HepG2 (cell line): Measurements from ENCODE around the gene FUT1. TPM values are rescaled to one million over a fixed set of nuclear protein-coding genes. Genes with fewer than 3 reads are reported as not detected.

Source experiments
- ARID3A ChIP-seq: IDR thresholded peaks from 2 replicates; pipeline ENCODE4 v1.6.1; 2012; ENCODE audit warnings: low read depth, low read length, improper control_type of control experiment
- FOXP1 ChIP-seq, 2 experiments: fragments of 450-650 bp in 1 of 2; IDR thresholded peaks; 2 replicates each; pipeline ENCODE4 v1.6.1; 2017 to 2018; ENCODE audit warnings: antibody characterized with exemption in 1 of 2
- GATAD2A ChIP-seq: IDR thresholded peaks from 2 replicates; pipeline ENCODE4 v1.6.1; 2016
- HNF4G ChIP-seq, 2 experiments: sonication (generic) in 1 of 2; formaldehyde crosslinking in 1 of 2; IDR thresholded peaks; 2 replicates each; pipeline versions ENCODE4 v1.4.0 to v1.6.1; 2011 to 2020; ENCODE audit warnings: borderline replicate concordance in 2 of 2, low read depth in 2 of 2, mild to moderate bottlenecking in 2 of 2, low read length in 1 of 2, missing genetic modification reagents in 1 of 2, moderate library complexity in 1 of 2
- MED1 ChIP-seq: sonication (generic); formaldehyde crosslinking; IDR thresholded peaks from 2 replicates; pipeline ENCODE4 v1.4.0; 2020; ENCODE audit warnings: missing genetic modification reagents
- NFRKB ChIP-seq: fragments of 450-650 bp; IDR thresholded peaks from 2 replicates; pipeline ENCODE4 v1.6.1; 2017
- NFYB ChIP-seq: sonication (generic); formaldehyde crosslinking; IDR thresholded peaks from 2 replicates; pipeline ENCODE4 v1.4.0; 2020; ENCODE audit warnings: missing genetic modification reagents
- NONO ChIP-seq, 2 experiments: fragments of 450-650 bp in 1 of 2; sonication (generic) in 1 of 2; formaldehyde crosslinking in 1 of 2; IDR thresholded peaks in 1 of 2; conservative IDR thresholded peaks in 1 of 2; 2 replicates each; pipeline versions ENCODE4 v1.6.1 to v1.8.0; 2017 to 2022; ENCODE audit warnings: mild to moderate bottlenecking in 1 of 2, missing genetic modification reagents in 1 of 2, moderate library complexity in 1 of 2
- NR2F6 ChIP-seq, 2 experiments: IDR thresholded peaks; 2 replicates each; pipeline ENCODE4 v1.6.1; 2016; ENCODE audit warnings: antibody characterized with exemption in 1 of 2, mild to moderate bottlenecking in 1 of 2
- RERE ChIP-seq: IDR thresholded peaks from 2 replicates; pipeline ENCODE4 v1.6.1; 2016; ENCODE audit warnings: low read depth, missing genetic modification reagents, missing compliant biosample characterization
- SATB2 ChIP-seq: sonication (generic); formaldehyde crosslinking; IDR thresholded peaks from 2 replicates; pipeline ENCODE4 v1.5.0; 2020; ENCODE audit warnings: missing genetic modification reagents
- SIX4 ChIP-seq: sonication (generic); formaldehyde crosslinking; IDR thresholded peaks from 2 replicates; pipeline ENCODE4 v1.4.0; 2020; ENCODE audit warnings: missing genetic modification reagents
- SMC3 ChIP-seq: IDR thresholded peaks from 2 replicates; pipeline ENCODE4 v1.6.1; 2011; ENCODE audit warnings: low read length, improper control_type of control experiment
- SOX6 ChIP-seq, 2 experiments: fragments of 450-650 bp in 1 of 2; sonication (generic) in 1 of 2; formaldehyde crosslinking in 1 of 2; IDR thresholded peaks; 2 replicates each; pipeline versions ENCODE4 v1.4.0 to v1.6.1; 2017 to 2020; ENCODE audit warnings: antibody characterized with exemption in 1 of 2, mild to moderate bottlenecking in 1 of 2, missing genetic modification reagents in 1 of 2
- TCF12 ChIP-seq, 2 experiments: fragments of 450-650 bp in 1 of 2; sonication (generic) in 1 of 2; formaldehyde crosslinking in 1 of 2; IDR thresholded peaks; 2 replicates each; pipeline versions ENCODE4 v1.6.1 to v1.8.0; 2017 to 2022; ENCODE audit warnings: antibody characterized with exemption in 1 of 2, mild to moderate bottlenecking in 1 of 2, missing genetic modification reagents in 1 of 2, moderate library complexity in 1 of 2
- YY1 ChIP-seq: IDR thresholded peaks from 2 replicates; pipeline ENCODE4 v1.6.1; 2011; ENCODE audit warnings: low read length, low read depth, moderate library complexity, mild to moderate bottlenecking; ENCODE audit not compliant: insufficient read depth, insufficient replicate concordance
- ZBTB3 ChIP-seq: sonication (generic); formaldehyde crosslinking; IDR thresholded peaks from 2 replicates; pipeline ENCODE4 v1.4.0; 2020; ENCODE audit warnings: low read depth, mild to moderate bottlenecking, moderate library complexity, missing genetic modification reagents, borderline replicate concordance
- ZFP1 ChIP-seq: IDR thresholded peaks from 2 replicates; pipeline ENCODE4 v1.6.1; 2016
- ZNF121 ChIP-seq: sonication (generic); formaldehyde crosslinking; IDR thresholded peaks from 2 replicates; pipeline ENCODE4 v1.5.0; 2020; ENCODE audit warnings: mild to moderate bottlenecking, missing genetic modification reagents
- ZNF282 ChIP-seq: fragments of 450-650 bp; IDR thresholded peaks from 2 replicates; pipeline ENCODE4 v1.6.1; 2018; ENCODE audit not compliant: partially characterized antibody
- ZNF510 ChIP-seq: sonication (generic); formaldehyde crosslinking; IDR thresholded peaks from 2 replicates; pipeline ENCODE4 v1.4.0; 2020; ENCODE audit warnings: low read depth, mild to moderate bottlenecking, missing genetic modification reagents
- ZNF562 ChIP-seq: sonication (generic); formaldehyde crosslinking; IDR thresholded peaks from 2 replicates; pipeline ENCODE4 v1.8.0; 2022; ENCODE audit warnings: missing genetic modification reagents, borderline replicate concordance
- polyA plus RNA-seq, 8 experiments: library from polyadenylated mRNA; depleted of rRNA in 3 of 8; stranded (reverse) in 7 of 8; unstranded in 1 of 8; fragments of >200 nt; fragmentation: Illumina TruSeq in 4 of 8; extraction: Trizol in 4 of 8; gene quantifications; 2 replicates each; pipeline versions ENCODE4 v1.2.1 to v1.2.3, GENCODE V29; 2011 to 2016; ENCODE audit warnings: low read depth in 4 of 8, missing spikeins in 1 of 8, mixed read lengths in 1 of 8; ENCODE audit not compliant: insufficient read depth in 1 of 8
- total RNA-seq, 5 experiments: library from RNA; depleted of rRNA; stranded (reverse); fragments of >200 nt; fragmentation: Illumina TruSeq; extraction: Trizol; gene quantifications; 2 replicates each; pipeline ENCODE4 v1.2.3, GENCODE V29; 2016; ENCODE audit warnings: low read depth in 1 of 5

The FUT1 gene
- total and polyA plus RNA-seq, 2 of the 13 experiments (the other 11 are each of a cell fraction or from before 2014, with no cell fraction given): 0.07 to 1.1 TPM

- no peak for TF ChIP-seq ARID3A
- TF ChIP-seq SOX6 (IDR thresholded peaks at IDR 0.05): no peak
- TF ChIP-seq SOX6 (CRISPR knock-in tag; IDR thresholded peaks at IDR 0.05): 0 out of 2 replicates have a peak, but pooled peaks have one; percentile 23
- peak; percentile 47; the same call in 1 of the 2 replicates for TF ChIP-seq ZNF121
- peak; percentile 18 for TF ChIP-seq RERE
- TF ChIP-seq ZNF282: no peak
- TF ChIP-seq MED1: peak; percentile 46; the same call in 1 of the 2 replicates
- TF ChIP-seq ZBTB3 (CRISPR knock-in tag): no peak
- no peak for TF ChIP-seq NFRKB
- TF ChIP-seq SMC3: peak; percentile 15; the same call in 1 of the 2 replicates
- no peak for TF ChIP-seq SATB2
- peak; percentile 95 for TF ChIP-seq ZNF562
- TF ChIP-seq NFYB (CRISPR knock-in tag): no peak
- no peak for TF ChIP-seq GATAD2A (CRISPR knock-in tag)
- TF ChIP-seq FOXP1 (IDR thresholded peaks at IDR 0.05): no peak
- no peak for TF ChIP-seq FOXP1 (CRISPR knock-in tag; IDR thresholded peaks at IDR 0.05)
- TF ChIP-seq ZFP1: no peak
- TF ChIP-seq NR2F6 (IDR thresholded peaks at IDR 0.05): no peak
- TF ChIP-seq NR2F6 (CRISPR knock-in tag; IDR thresholded peaks at IDR 0.05): no peak
- TF ChIP-seq HNF4G (IDR thresholded peaks at IDR 0.05; ENCODE audit: borderline replicate concordance, low read depth, low read length): peak; percentile 4; the same call in 1 of the 2 replicates
- no peak for TF ChIP-seq HNF4G (CRISPR knock-in tag; IDR thresholded peaks at IDR 0.05; ENCODE audit: borderline replicate concordance, low read depth)
- no peak for TF ChIP-seq TCF12 (IDR thresholded peaks at IDR 0.05)
- no peak for TF ChIP-seq TCF12 (CRISPR knock-in tag; IDR thresholded peaks at IDR 0.05)
- TF ChIP-seq NONO (IDR thresholded peaks at IDR 0.05): no peak
- peak; percentile 52 for TF ChIP-seq NONO (CRISPR knock-in tag; conservative IDR thresholded peaks at IDR 0.05)
- no peak; the same call in 1 of the 2 replicates for TF ChIP-seq SIX4
- TF ChIP-seq ZNF510 (CRISPR knock-in tag): no peak
- TF ChIP-seq YY1: peak; percentile 78
Measured at GRCh38 chr19:48738557-48739403, 13.7 kb downstream of the FUT1 start (continued).
